GM12878 (cell line): ENCODE results near the gene PCSK6. TPM values are rescaled to one million over a fixed set of nuclear protein-coding genes. Genes with fewer than 3 reads are reported as not detected.

ENCODE experiments used
- ATAC-seq: fragments of 200-7000 bp; cut with Tn5 transposase; 3 replicates; pipeline ENCODE4 v1.9.1; 2020; ENCODE audit warnings: mild to moderate bottlenecking, moderate library complexity
- BruUV-seq: library from RNA; stranded (reverse); fragments of 400-500 nt; replicated peaks from 2 replicates; lab custom pipeline; 2021; lab: Mats Ljungman, UMichigan
- CTCF ChIA-PET: fragments of 300-600 bp; sonication (Branson Sonifier 250); formaldehyde crosslinking; extraction: SDS; loops from one replicate; lab custom pipeline; 2021; ENCODE audit warnings: inconsistent platforms; lab: Yijun Ruan, JAX
- POLR2A ChIA-PET: fragments of 350-600 bp; formaldehyde crosslinking; extraction: SDS; loops from one replicate; lab custom pipeline; 2021; ENCODE audit warnings: inconsistent platforms; lab: Charles Lee
- RAD21 ChIA-PET: fragments of 300-600 bp; sonication (Branson Sonifier 250); formaldehyde crosslinking; loops from one replicate; lab custom pipeline; 2023; ENCODE audit warnings: antibody characterized with exemption; ENCODE audit not compliant: unreplicated experiment; lab: Charles Lee
- SMC1A ChIA-PET: fragments of 300-600 bp; sonication (Branson Sonifier 250); formaldehyde crosslinking; loops from one replicate; lab custom pipeline; 2023; ENCODE audit not compliant: unreplicated experiment, uncharacterized antibody; lab: Charles Lee
- DNase-seq: peaks from one replicate; pipeline ENCODE4 v3.0.0-alpha.2; 2011; ENCODE audit warnings: low read depth, low spot score
- FAIRE-seq: peaks from 3 replicates; lab custom pipeline; 2011; peaks lifted over from hg19 to GRCh38; lab: Jason Lieb, UNC
- H2AFZ ChIP-seq: 2 replicates; pipeline ENCODE4 v1.6.0; 2011; ENCODE audit warnings: low read depth, low read length, control low read depth; ENCODE audit not compliant: control insufficient read depth
- H3K27ac ChIP-seq: 2 replicates; pipeline ENCODE4 v1.5.1; 2011; ENCODE audit warnings: control low read depth; ENCODE audit not compliant: control insufficient read depth, insufficient read depth
- H3K27me3 ChIP-seq, 2 experiments: replicated peaks in 1 of 2; 2 replicates each; pipeline versions ENCODE4 v1.6.0 to v1.6.1; 2011; ENCODE audit warnings: low read length in 1 of 2; ENCODE audit not compliant: control insufficient read depth in 2 of 2, insufficient read depth in 2 of 2
- H3K36me3 ChIP-seq, 2 experiments: 2 replicates each; pipeline ENCODE4 v1.5.1; 2011; ENCODE audit warnings: low read length in 1 of 2; ENCODE audit not compliant: control insufficient read depth in 2 of 2, insufficient read depth in 2 of 2
- H3K4me1 ChIP-seq: 2 replicates; pipeline ENCODE4 v1.6.1; 2011; ENCODE audit warnings: mild to moderate bottlenecking, low read length, moderate library complexity, mixed read lengths; ENCODE audit not compliant: control insufficient read depth, insufficient read depth
- H3K4me2 ChIP-seq: 2 replicates; pipeline ENCODE4 v1.6.0; 2011; ENCODE audit warnings: control low read depth; ENCODE audit not compliant: control insufficient read depth, insufficient read depth
- H3K4me3 ChIP-seq: fragments of 200-600 bp; sonication (generic); 2 replicates; pipeline ENCODE4 v1.5.1; 2016
- H3K79me2 ChIP-seq: 2 replicates; pipeline ENCODE4 v1.6.0; 2011; ENCODE audit warnings: low read length; ENCODE audit not compliant: control insufficient read depth, insufficient read depth
- H3K9ac ChIP-seq: 2 replicates; pipeline ENCODE4 v1.8.0; 2011; ENCODE audit warnings: low read length, control low read depth, mixed read lengths; ENCODE audit not compliant: control insufficient read depth, insufficient read depth
- H3K9me3 ChIP-seq: replicated peaks from 3 replicates; pipeline ENCODE4 v1.5.1; 2011; ENCODE audit warnings: mild to moderate bottlenecking, low read length; ENCODE audit not compliant: control insufficient read depth, insufficient read depth
- H4K20me1 ChIP-seq: 2 replicates; pipeline ENCODE4 v1.6.0; 2011; ENCODE audit not compliant: control insufficient read depth, insufficient read depth
- ASH2L ChIP-seq: fragments of 300-600, 200-600 bp; sonication (generic); IDR thresholded peaks from 2 replicates; pipeline ENCODE4 v1.6.1; 2017; ENCODE audit warnings: low read depth, mild to moderate bottlenecking, borderline replicate concordance
- BHLHE40 ChIP-seq, 2 experiments: fragments of 450-650 bp in 1 of 2; IDR thresholded peaks; 2 replicates each; pipeline ENCODE4 v1.6.1; 2011 to 2017; ENCODE audit warnings: low read depth in 2 of 2, borderline replicate concordance in 1 of 2, improper control_type of control experiment in 1 of 2, low read length in 1 of 2, mild to moderate bottlenecking in 1 of 2
- CEBPB ChIP-seq, 2 experiments: fragments of 150-350 bp in 1 of 2; IDR thresholded peaks; 2 replicates each; pipeline ENCODE4 v1.6.1; 2012 to 2014; ENCODE audit warnings: low read depth in 2 of 2, low read length in 2 of 2, borderline replicate concordance in 1 of 2, inconsistent platforms in 1 of 2
- MEF2B ChIP-seq: fragments of 450-650 bp; IDR thresholded peaks from 2 replicates; pipeline ENCODE4 v1.6.1; 2018; ENCODE audit warnings: mild to moderate bottlenecking, moderate library complexity; ENCODE audit not compliant: partially characterized antibody, poor library complexity, severe bottlenecking
- MTA3 ChIP-seq: IDR thresholded peaks from 2 replicates; pipeline ENCODE4 v1.6.1; 2012; ENCODE audit warnings: low read length, inconsistent platforms, borderline replicate concordance
- SMAD5 ChIP-seq: IDR thresholded peaks from 2 replicates; pipeline ENCODE4 v1.6.1; 2016; ENCODE audit warnings: antibody characterized with exemption, low read depth
- STAT1 ChIP-seq: fragments of 450-650 bp; conservative IDR thresholded peaks from 2 replicates; pipeline ENCODE4 v1.6.1; 2014; ENCODE audit warnings: antibody characterized with exemption, mild to moderate bottlenecking
- STAT3 ChIP-seq: IDR thresholded peaks from 2 replicates; pipeline ENCODE4 v1.6.1; 2011; ENCODE audit warnings: low read depth, low read length, improper control_type of control experiment
- WRNIP1 ChIP-seq: IDR thresholded peaks from 2 replicates; pipeline ENCODE4 v1.6.1; 2011; ENCODE audit warnings: low read depth, low read length, improper control_type of control experiment, borderline replicate concordance
- ZBED1 ChIP-seq: IDR thresholded peaks from 2 replicates; pipeline ENCODE4 v1.6.1; 2016; ENCODE audit warnings: borderline replicate concordance
- ZNF622 ChIP-seq: fragments of 450-650 bp; IDR thresholded peaks from 2 replicates; pipeline ENCODE4 v1.6.1; 2017; ENCODE audit warnings: mild to moderate bottlenecking, inconsistent platforms
- WGBS: methylation state at CpG from one replicate; pipeline ENCODE4 v1.1.6; 2016; ENCODE audit warnings: low lambda C conversion rate; ENCODE audit not compliant: insufficient replicate concordance, insufficient coverage; ENCODE audit errors: missing lambda C conversion rate; 5-methylcytosine and 5-hydroxymethylcytosine counted together
- in situ Hi-C: fragments of 300-500 bp; cut with MboI; formaldehyde crosslinking; loops from 9 replicates; pipeline ENCODE4 v1.14.3; 2018; ENCODE audit warnings: mixed read lengths
- intact Hi-C: fragments of 100-400 bp; cut with micrococcal nuclease; formaldehyde crosslinking; loops from one replicate; pipeline ENCODE4 v1.14.2; 2022; ENCODE audit not compliant: unreplicated experiment
- polyA plus RNA-seq, 11 experiments: library from polyadenylated mRNA; depleted of rRNA in 4 of 11; unstranded in 6 of 11; stranded (reverse) in 5 of 11; fragments of >200 nt; fragmentation: Nextera tagmentation in 4 of 11; fragmentation: Illumina TruSeq in 1 of 11; extraction: Ambion mirVana in 4 of 11; extraction: Trizol in 1 of 11; gene quantifications; 1 replicate in 1 of 11; 2 replicates in 10 of 11; pipeline versions ENCODE4 v1.2.1 to v1.2.3, GENCODE V29; 2011 to 2016; ENCODE audit warnings: inconsistent platforms in 2 of 11, missing spikeins in 2 of 11, low read depth in 1 of 11
- total RNA-seq, 4 experiments: library from RNA; depleted of rRNA in 3 of 4; stranded (reverse); fragments of >200 nt in 3 of 4; fragmentation: Illumina TruSeq in 1 of 4; extraction: Trizol in 1 of 4; gene quantifications; 2 replicates each; pipeline versions ENCODE4 v1.2.1 to v1.2.3, GENCODE V29; 2013 to 2021
- TF ChIP-seq, protein P1 (sequence below): fragments of 150-350 bp; IDR thresholded peaks from 2 replicates; pipeline ENCODE4 v1.6.1; 2014; ENCODE audit warnings: mild to moderate bottlenecking, low read depth, low read length
- TF ChIP-seq, protein P2 (sequence below): IDR thresholded peaks from 2 replicates; pipeline ENCODE4 v1.6.1; 2012; ENCODE audit warnings: low read depth, low read length, improper control_type of control experiment
- TF ChIP-seq, protein P3 (sequence below): fragments of 450-650 bp; IDR thresholded peaks from 2 replicates; pipeline ENCODE4 v1.6.1; 2018; ENCODE audit warnings: borderline replicate concordance, mild to moderate bottlenecking; ENCODE audit not compliant: partially characterized antibody
- TF ChIP-seq, protein P4 (sequence below): fragments of 450-650 bp; IDR thresholded peaks from 2 replicates; pipeline ENCODE4 v1.6.1; 2017; ENCODE audit warnings: borderline replicate concordance

PCSK6 gene
- total and polyA plus RNA-seq, 10 of the 15 experiments (the other 5 are each of a cell fraction or from before 2014, with no cell fraction given) = 0.19 to 0.67 (median 0.25) TPM; not detected in 4

DNA sequence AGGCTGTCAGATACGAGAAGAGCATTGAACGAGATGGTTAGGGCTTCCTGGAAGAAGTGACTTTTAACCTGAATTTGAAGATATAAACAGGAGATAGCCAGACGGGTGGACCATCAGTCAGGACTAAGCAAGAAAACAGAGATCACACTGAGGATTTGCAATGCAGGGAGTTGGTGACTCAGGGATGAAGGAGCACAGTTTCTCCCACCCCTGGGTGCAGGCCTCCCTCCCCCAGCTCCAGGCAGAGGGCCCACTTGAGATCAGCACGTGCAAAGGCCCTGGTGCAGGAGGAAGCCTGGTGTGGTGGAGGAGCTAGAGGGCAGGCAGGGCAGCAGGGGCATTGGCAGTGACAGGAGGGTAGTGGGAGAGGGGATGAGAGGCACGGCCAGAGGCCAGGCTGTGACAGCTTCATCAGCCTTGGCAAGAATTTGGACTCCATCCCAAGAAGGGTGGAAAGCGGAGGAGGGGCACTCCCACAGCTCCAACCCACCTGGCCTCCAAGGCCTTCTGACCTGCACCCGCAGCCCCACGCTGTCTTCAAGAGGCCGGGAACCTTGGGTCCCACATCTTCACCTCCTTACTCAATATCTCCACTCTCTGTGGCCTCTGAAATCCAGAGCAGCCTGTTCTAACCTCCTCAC is 8.7 kb upstream of the PCSK6 start:
- ChIA-PET CTCF (interaction anchor here (1.0 kb wide), 1 partner anchor 144 kb away, joined by 3 read pairs; no protein-coding TSS in a partner anchor), RAD21 (no interaction called here), SMC1A (no interaction called here), POLR2A (no interaction called here)
- Histone ChIP-seq H3K36me3 (no peaks in the 10 kb centered on the region), H3K27ac (no peak overlapping the region), H3K4me2 (no peak overlapping the region), H4K20me1 (no peaks in the 10 kb centered on the region), H3K9ac (no peak overlapping the region), H3K79me2 (no peaks in the 10 kb centered on the region), H2AFZ (no peak overlapping the region), H3K4me3 (no peak overlapping the region), H3K4me1 (peaks cover 8% of the 10 kb centered on the region), H3K9me3 (no peaks in the 10 kb centered on the region), H3K27me3 (no peaks in the 10 kb centered on the region; a peak in 3 of 4 replicates)
- in situ Hi-C loops = no loop called here
- 43% methylated on average over 9 of the region's 9 CpGs for WGBS
- FAIRE-seq (no peak), ATAC-seq (no peak), DNase-seq (no peak)
- intact Hi-C loops = no loop called here
- BruUV-seq = no TSS peak
- TF ChIP-seq STAT3 = no peak
- TF ChIP-seq BHLHE40 (IDR thresholded peaks at IDR 0.05; ENCODE audit: borderline replicate concordance in 1 of 2, low read depth in 2 of 2, low read length in 1 of 2) = no peak
- TF ChIP-seq STAT1 = no peak
- TF ChIP-seq, protein P1, sequence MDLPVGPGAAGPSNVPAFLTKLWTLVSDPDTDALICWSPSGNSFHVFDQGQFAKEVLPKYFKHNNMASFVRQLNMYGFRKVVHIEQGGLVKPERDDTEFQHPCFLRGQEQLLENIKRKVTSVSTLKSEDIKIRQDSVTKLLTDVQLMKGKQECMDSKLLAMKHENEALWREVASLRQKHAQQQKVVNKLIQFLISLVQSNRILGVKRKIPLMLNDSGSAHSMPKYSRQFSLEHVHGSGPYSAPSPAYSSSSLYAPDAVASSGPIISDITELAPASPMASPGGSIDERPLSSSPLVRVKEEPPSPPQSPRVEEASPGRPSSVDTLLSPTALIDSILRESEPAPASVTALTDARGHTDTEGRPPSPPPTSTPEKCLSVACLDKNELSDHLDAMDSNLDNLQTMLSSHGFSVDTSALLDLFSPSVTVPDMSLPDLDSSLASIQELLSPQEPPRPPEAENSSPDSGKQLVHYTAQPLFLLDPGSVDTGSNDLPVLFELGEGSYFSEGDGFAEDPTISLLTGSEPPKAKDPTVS = no peak
- no peak for TF ChIP-seq WRNIP1
- TF ChIP-seq, protein P2, sequence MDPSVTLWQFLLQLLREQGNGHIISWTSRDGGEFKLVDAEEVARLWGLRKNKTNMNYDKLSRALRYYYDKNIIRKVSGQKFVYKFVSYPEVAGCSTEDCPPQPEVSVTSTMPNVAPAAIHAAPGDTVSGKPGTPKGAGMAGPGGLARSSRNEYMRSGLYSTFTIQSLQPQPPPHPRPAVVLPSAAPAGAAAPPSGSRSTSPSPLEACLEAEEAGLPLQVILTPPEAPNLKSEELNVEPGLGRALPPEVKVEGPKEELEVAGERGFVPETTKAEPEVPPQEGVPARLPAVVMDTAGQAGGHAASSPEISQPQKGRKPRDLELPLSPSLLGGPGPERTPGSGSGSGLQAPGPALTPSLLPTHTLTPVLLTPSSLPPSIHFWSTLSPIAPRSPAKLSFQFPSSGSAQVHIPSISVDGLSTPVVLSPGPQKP = no peak
- TF ChIP-seq MTA3 = no peak
- no peak for TF ChIP-seq CEBPB (IDR thresholded peaks at IDR 0.05; ENCODE audit: borderline replicate concordance in 1 of 2, low read depth in 2 of 2, low read length in 2 of 2)
- TF ChIP-seq, protein P3, sequence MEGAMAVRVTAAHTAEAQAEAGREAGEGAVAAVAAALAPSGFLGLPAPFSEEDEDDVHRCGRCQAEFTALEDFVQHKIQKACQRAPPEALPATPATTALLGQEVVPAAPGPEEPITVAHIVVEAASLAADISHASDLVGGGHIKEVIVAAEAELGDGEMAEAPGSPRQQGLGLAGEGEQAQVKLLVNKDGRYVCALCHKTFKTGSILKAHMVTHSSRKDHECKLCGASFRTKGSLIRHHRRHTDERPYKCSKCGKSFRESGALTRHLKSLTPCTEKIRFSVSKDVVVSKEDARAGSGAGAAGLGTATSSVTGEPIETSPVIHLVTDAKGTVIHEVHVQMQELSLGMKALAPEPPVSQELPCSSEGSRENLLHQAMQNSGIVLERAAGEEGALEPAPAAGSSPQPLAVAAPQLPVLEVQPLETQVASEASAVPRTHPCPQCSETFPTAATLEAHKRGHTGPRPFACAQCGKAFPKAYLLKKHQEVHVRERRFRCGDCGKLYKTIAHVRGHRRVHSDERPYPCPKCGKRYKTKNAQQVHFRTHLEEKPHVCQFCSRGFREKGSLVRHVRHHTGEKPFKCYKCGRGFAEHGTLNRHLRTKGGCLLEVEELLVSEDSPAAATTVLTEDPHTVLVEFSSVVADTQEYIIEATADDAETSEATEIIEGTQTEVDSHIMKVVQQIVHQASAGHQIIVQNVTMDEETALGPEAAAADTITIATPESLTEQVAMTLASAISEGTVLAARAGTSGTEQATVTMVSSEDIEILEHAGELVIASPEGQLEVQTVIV = no peak
- no peak for TF ChIP-seq SMAD5
- TF ChIP-seq, protein P4, sequence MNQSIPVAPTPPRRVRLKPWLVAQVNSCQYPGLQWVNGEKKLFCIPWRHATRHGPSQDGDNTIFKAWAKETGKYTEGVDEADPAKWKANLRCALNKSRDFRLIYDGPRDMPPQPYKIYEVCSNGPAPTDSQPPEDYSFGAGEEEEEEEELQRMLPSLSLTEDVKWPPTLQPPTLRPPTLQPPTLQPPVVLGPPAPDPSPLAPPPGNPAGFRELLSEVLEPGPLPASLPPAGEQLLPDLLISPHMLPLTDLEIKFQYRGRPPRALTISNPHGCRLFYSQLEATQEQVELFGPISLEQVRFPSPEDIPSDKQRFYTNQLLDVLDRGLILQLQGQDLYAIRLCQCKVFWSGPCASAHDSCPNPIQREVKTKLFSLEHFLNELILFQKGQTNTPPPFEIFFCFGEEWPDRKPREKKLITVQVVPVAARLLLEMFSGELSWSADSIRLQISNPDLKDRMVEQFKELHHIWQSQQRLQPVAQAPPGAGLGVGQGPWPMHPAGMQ = no peak
- TF ChIP-seq ZBED1 = no peak
- no peak for TF ChIP-seq ASH2L
- TF ChIP-seq ZNF622 = no peak
- no peak for TF ChIP-seq MEF2B
